Rectal smooth muscle tissue (tissue), 1 donor: ENCODE measurements around the gene TMEM165.

Experiments
- H3K27ac ChIP-seq: one replicate; pipeline ENCODE4 v1.7.0; 2013; ENCODE audit warnings: low read depth, low read length, inconsistent platforms
- H3K27me3 ChIP-seq: one replicate; pipeline ENCODE4 v1.7.0; 2013; ENCODE audit warnings: low read length; ENCODE audit not compliant: control insufficient read depth, insufficient read depth
- H3K36me3 ChIP-seq: one replicate; pipeline ENCODE4 v1.7.0; 2013; ENCODE audit warnings: low read length; ENCODE audit not compliant: control insufficient read depth, insufficient read depth
- H3K4me1 ChIP-seq: one replicate; pipeline ENCODE4 v1.7.0; 2013; ENCODE audit warnings: low read length; ENCODE audit not compliant: control insufficient read depth, insufficient read depth
- H3K4me3 ChIP-seq: one replicate; pipeline ENCODE4 v1.7.0; 2013; ENCODE audit warnings: low read length
- H3K9ac ChIP-seq: one replicate; pipeline ENCODE4 v1.7.0; 2013; ENCODE audit warnings: low read length

TMEM165 gene

GRCh38 chr4:55397520-55398321, 2.0 kb downstream of the TMEM165 start:
- H3K4me1 ChIP-seq: peaks cover 20% of the 10 kb centered on the region
- no peaks in the 10 kb centered on the region for H3K36me3 ChIP-seq
- peak overlapping the region; percentile 98 for H3K27ac ChIP-seq
- peak overlapping the region; percentile 82 for H3K4me3 ChIP-seq
- H3K27me3 ChIP-seq: no peaks in the 10 kb centered on the region
- H3K9ac ChIP-seq: no peak overlapping the region

- H3K36me3 ChIP-seq: no peaks in the 10 kb centered on the region
- H3K27me3 ChIP-seq: no peaks in the 10 kb centered on the region
- H3K27ac ChIP-seq: peak overlapping the region; percentile 98
- H3K9ac ChIP-seq: no peak overlapping the region
- H3K4me3 ChIP-seq: peak overlapping the region; percentile 39
- peaks cover 20% of the 10 kb centered on the region for H3K4me1 ChIP-seq
Measured at GRCh38 chr4:55398461-55398860, 2.7 kb downstream of the TMEM165 start.

- H3K9ac ChIP-seq: no peak overlapping the region
- peaks cover 2% of the 10 kb centered on the region for H3K36me3 ChIP-seq
- peaks cover 20% of the 10 kb centered on the region for H3K4me1 ChIP-seq
- H3K27ac ChIP-seq: peak overlapping the region; percentile 98
- peak overlapping the region; percentile 29 for H3K4me3 ChIP-seq
- H3K27me3 ChIP-seq: no peaks in the 10 kb centered on the region
Measured at GRCh38 chr4:55398966-55399365, 3.2 kb downstream of the TMEM165 start.

- Histone ChIP-seq H3K27me3 (no peaks in the 10 kb centered on the region), H3K9ac (no peak overlapping the region), H3K27ac (no peak overlapping the region), H3K4me3 (no peak overlapping the region), H3K36me3 (peaks cover 2% of the 10 kb centered on the region), H3K4me1 (peaks cover 20% of the 10 kb centered on the region)
Measured at GRCh38 chr4:55399581-55399980, 3.8 kb downstream of the TMEM165 start.

- Histone ChIP-seq H3K9ac (no peak overlapping the region), H3K36me3 (peaks cover 2% of the 10 kb centered on the region), H3K4me1 (no peaks in the 10 kb centered on the region), H3K4me3 (no peak overlapping the region), H3K27ac (no peak overlapping the region), H3K27me3 (no peaks in the 10 kb centered on the region)
Measured at GRCh38 chr4:55405073-55405472, 9.3 kb downstream of the TMEM165 start.

- Histone ChIP-seq H3K27me3 (no peaks in the 10 kb centered on the region), H3K36me3 (peaks cover 3% of the 10 kb centered on the region), H3K4me1 (no peaks in the 10 kb centered on the region), H3K4me3 (no peak overlapping the region), H3K9ac (no peak overlapping the region), H3K27ac (no peak overlapping the region)
Measured at GRCh38 chr4:55406545-55406944, 10.8 kb downstream of the TMEM165 start.

- Histone ChIP-seq H3K27ac (no peak overlapping the region), H3K4me1 (no peaks in the 10 kb centered on the region), H3K4me3 (no peak overlapping the region), H3K9ac (no peak overlapping the region), H3K27me3 (no peaks in the 10 kb centered on the region), H3K36me3 (peaks cover 6% of the 10 kb centered on the region)
Measured at GRCh38 chr4:55407119-55407518, 11.4 kb downstream of the TMEM165 start.

GRCh38 chr4:55407764-55408163, 12.0 kb downstream of the TMEM165 start:
- Histone ChIP-seq H3K9ac (no peak overlapping the region), H3K4me1 (no peaks in the 10 kb centered on the region), H3K36me3 (peaks cover 6% of the 10 kb centered on the region), H3K4me3 (no peak overlapping the region), H3K27ac (no peak overlapping the region), H3K27me3 (no peaks in the 10 kb centered on the region)

- Histone ChIP-seq H3K27ac (no peak overlapping the region), H3K4me1 (no peaks in the 10 kb centered on the region), H3K27me3 (no peaks in the 10 kb centered on the region), H3K9ac (no peak overlapping the region), H3K4me3 (no peak overlapping the region), H3K36me3 (peaks cover 4% of the 10 kb centered on the region)
Measured at GRCh38 chr4:55409468-55410171, 13.9 kb downstream of the TMEM165 start.

- H3K4me3 ChIP-seq: no peak overlapping the region
- no peaks in the 10 kb centered on the region for H3K27me3 ChIP-seq
- no peak overlapping the region for H3K27ac ChIP-seq
- H3K9ac ChIP-seq: no peak overlapping the region
- no peaks in the 10 kb centered on the region for H3K4me1 ChIP-seq
- peaks cover 4% of the 10 kb centered on the region for H3K36me3 ChIP-seq
Measured at GRCh38 chr4:55410431-55410830, 14.7 kb downstream of the TMEM165 start.

- Histone ChIP-seq H3K4me1 (no peaks in the 10 kb centered on the region), H3K27ac (no peak overlapping the region), H3K36me3 (peaks cover 6% of the 10 kb centered on the region), H3K27me3 (no peaks in the 10 kb centered on the region), H3K4me3 (no peak overlapping the region), H3K9ac (no peak overlapping the region)
Measured at GRCh38 chr4:55411621-55412020, 15.9 kb downstream of the TMEM165 start.

- Histone ChIP-seq H3K4me3 (no peak overlapping the region), H3K4me1 (no peaks in the 10 kb centered on the region), H3K27me3 (no peaks in the 10 kb centered on the region), H3K9ac (no peak overlapping the region), H3K27ac (no peak overlapping the region), H3K36me3 (peaks cover 12% of the 10 kb centered on the region)
Measured at GRCh38 chr4:55416176-55416575, 20.4 kb downstream of the TMEM165 start.

- Histone ChIP-seq H3K4me1 (peaks cover 2% of the 10 kb centered on the region), H3K9ac (no peak overlapping the region), H3K36me3 (peaks cover 12% of the 10 kb centered on the region), H3K4me3 (no peak overlapping the region), H3K27ac (no peak overlapping the region), H3K27me3 (no peaks in the 10 kb centered on the region)
Measured at GRCh38 chr4:55424791-55425190, 29.0 kb downstream of the TMEM165 start.
